SK-N-SH treated with all-trans-retinoic acid at 6 μM for 48 hours (cell line): ENCODE measurements around the gene GAST.

Experiments
- ARNTL ChIP-seq: fragments of 450-650 bp; formaldehyde crosslinking; IDR thresholded peaks from 2 replicates; pipeline ENCODE4 v1.5.0; 2020; ENCODE audit warnings: low read depth, mild to moderate bottlenecking, moderate library complexity, borderline replicate concordance
- CREB5 ChIP-seq: fragments of 250-450 bp; sonication (Bioruptor Pico); IDR thresholded peaks from 2 replicates; pipeline ENCODE4 v1.5.1; 2020; ENCODE audit warnings: low read depth, mild to moderate bottlenecking, moderate library complexity
- ESRRG ChIP-seq: fragments of 250-450 bp; sonication (Bioruptor Pico); IDR thresholded peaks from 2 replicates; pipeline ENCODE4 v1.6.1; 2021; ENCODE audit warnings: mild to moderate bottlenecking
- GLIS3 ChIP-seq: fragments of 250-450 bp; sonication (Bioruptor Pico); IDR thresholded peaks from 2 replicates; pipeline ENCODE4 v1.5.0; 2020; ENCODE audit warnings: mild to moderate bottlenecking, moderate library complexity
- OSR1 ChIP-seq: fragments of 250-450 bp; sonication (Bioruptor Pico); IDR thresholded peaks from 2 replicates; pipeline ENCODE4 v1.8.0; 2022; ENCODE audit warnings: moderate library complexity, mild to moderate bottlenecking, inconsistent platforms
- TSHZ2 ChIP-seq: fragments of 250-450 bp; sonication (Bioruptor Pico); IDR thresholded peaks from 2 replicates; pipeline ENCODE4 v1.5.0; 2020; ENCODE audit warnings: mild to moderate bottlenecking, moderate library complexity
- ZFP3 ChIP-seq: fragments of 250-450 bp; sonication (Bioruptor Pico); IDR thresholded peaks from 2 replicates; pipeline ENCODE4 v1.5.0; 2020; ENCODE audit warnings: mild to moderate bottlenecking, moderate library complexity
- ZNF70 ChIP-seq: fragments of 450-650 bp; formaldehyde crosslinking; IDR thresholded peaks from 2 replicates; pipeline ENCODE4 v1.5.0; 2020; ENCODE audit warnings: mild to moderate bottlenecking, moderate library complexity
- ZNF8 ChIP-seq: fragments of 450-650 bp; formaldehyde crosslinking; IDR thresholded peaks from 2 replicates; pipeline ENCODE4 v1.5.0; 2020; ENCODE audit warnings: mild to moderate bottlenecking, moderate library complexity
- TF ChIP-seq, protein P1 (sequence below): fragments of 250-450 bp; sonication (Bioruptor Pico); IDR thresholded peaks from 2 replicates; pipeline ENCODE4 v1.8.0; 2020; ENCODE audit warnings: mild to moderate bottlenecking, moderate library complexity, borderline replicate concordance
- TF ChIP-seq, protein P2 (sequence below): fragments of 250-450 bp; sonication (Bioruptor Pico); IDR thresholded peaks from 2 replicates; pipeline ENCODE4 v1.5.1; 2021; ENCODE audit warnings: mild to moderate bottlenecking, moderate library complexity

- TF ChIP-seq, protein P1, sequence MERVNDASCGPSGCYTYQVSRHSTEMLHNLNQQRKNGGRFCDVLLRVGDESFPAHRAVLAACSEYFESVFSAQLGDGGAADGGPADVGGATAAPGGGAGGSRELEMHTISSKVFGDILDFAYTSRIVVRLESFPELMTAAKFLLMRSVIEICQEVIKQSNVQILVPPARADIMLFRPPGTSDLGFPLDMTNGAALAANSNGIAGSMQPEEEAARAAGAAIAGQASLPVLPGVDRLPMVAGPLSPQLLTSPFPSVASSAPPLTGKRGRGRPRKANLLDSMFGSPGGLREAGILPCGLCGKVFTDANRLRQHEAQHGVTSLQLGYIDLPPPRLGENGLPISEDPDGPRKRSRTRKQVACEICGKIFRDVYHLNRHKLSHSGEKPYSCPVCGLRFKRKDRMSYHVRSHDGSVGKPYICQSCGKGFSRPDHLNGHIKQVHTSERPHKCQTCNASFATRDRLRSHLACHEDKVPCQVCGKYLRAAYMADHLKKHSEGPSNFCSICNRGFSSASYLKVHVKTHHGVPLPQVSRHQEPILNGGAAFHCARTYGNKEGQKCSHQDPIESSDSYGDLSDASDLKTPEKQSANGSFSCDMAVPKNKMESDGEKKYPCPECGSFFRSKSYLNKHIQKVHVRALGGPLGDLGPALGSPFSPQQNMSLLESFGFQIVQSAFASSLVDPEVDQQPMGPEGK (CRISPR knock-in tag), result no peak
- TF ChIP-seq, protein P2, sequence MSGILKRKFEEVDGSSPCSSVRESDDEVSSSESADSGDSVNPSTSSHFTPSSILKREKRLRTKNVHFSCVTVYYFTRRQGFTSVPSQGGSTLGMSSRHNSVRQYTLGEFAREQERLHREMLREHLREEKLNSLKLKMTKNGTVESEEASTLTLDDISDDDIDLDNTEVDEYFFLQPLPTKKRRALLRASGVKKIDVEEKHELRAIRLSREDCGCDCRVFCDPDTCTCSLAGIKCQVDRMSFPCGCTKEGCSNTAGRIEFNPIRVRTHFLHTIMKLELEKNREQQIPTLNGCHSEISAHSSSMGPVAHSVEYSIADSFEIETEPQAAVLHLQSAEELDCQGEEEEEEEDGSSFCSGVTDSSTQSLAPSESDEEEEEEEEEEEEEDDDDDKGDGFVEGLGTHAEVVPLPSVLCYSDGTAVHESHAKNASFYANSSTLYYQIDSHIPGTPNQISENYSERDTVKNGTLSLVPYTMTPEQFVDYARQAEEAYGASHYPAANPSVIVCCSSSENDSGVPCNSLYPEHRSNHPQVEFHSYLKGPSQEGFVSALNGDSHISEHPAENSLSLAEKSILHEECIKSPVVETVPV, result no peak
- TF ChIP-seq OSR1 (CRISPR knock-in tag) (no peak), TSHZ2 (CRISPR knock-in tag) (no peak), ARNTL (CRISPR knock-in tag) (no peak), CREB5 (CRISPR knock-in tag) (no peak), ZNF8 (CRISPR knock-in tag) (no peak), ZNF70 (CRISPR knock-in tag) (no peak), ESRRG (no peak), ZFP3 (CRISPR knock-in tag) (no peak), GLIS3 (CRISPR knock-in tag) (no peak)
Observed at GRCh38 chr17:41758601-41759000, 46.5 kb downstream of the GAST start.
